Endothelial cell of umbilical vein (primary cell): ENCODE data around the gene ZNF516. TPM values are rescaled to one million over a fixed set of nuclear protein-coding genes. Genes with fewer than 3 reads are reported as not detected.

Experiments used
- BruUV-seq: library from RNA; stranded (reverse); fragments of 400-500 nt; replicated peaks from 2 replicates; lab custom pipeline; 2021; lab: Mats Ljungman, UMichigan
- CTCF ChIA-PET: fragments of 300-600, 350-600 bp; sonication (Branson Sonifier 250); formaldehyde crosslinking; loops from one replicate; lab custom pipeline; 2021; ENCODE audit warnings: antibody characterized with exemption, inconsistent platforms; lab: Charles Lee
- POLR2A ChIA-PET: fragments of 300-600, 350-600 bp; sonication (Branson Sonifier 250); formaldehyde crosslinking; loops from one replicate; lab custom pipeline; 2021; ENCODE audit warnings: antibody characterized with exemption, inconsistent platforms; lab: Charles Lee
- DNase-seq: peaks from one replicate; pipeline ENCODE4 v3.0.0-alpha.2; 2011; ENCODE audit warnings: low read depth, low spot score
- FAIRE-seq: peaks from 2 replicates; lab custom pipeline; 2011; peaks lifted over from hg19 to GRCh38; lab: Jason Lieb, UNC
- H2AFZ ChIP-seq: 2 replicates; pipeline ENCODE4 v1.6.0; 2012; ENCODE audit warnings: low read depth, low read length, control low read depth, inconsistent platforms
- H3K27ac ChIP-seq: 2 replicates; pipeline ENCODE4 v1.5.1; 2011; ENCODE audit warnings: low read depth, mild to moderate bottlenecking, control low read depth, low read length, moderate library complexity; ENCODE audit not compliant: insufficient read depth
- H3K27me3 ChIP-seq, 2 experiments: 2 replicates each; pipeline versions ENCODE4 v1.6.0 to v1.6.1; 2011; ENCODE audit warnings: low read length in 2 of 2, mixed read lengths in 1 of 2; ENCODE audit not compliant: control insufficient read depth in 2 of 2, insufficient read depth in 2 of 2
- H3K36me3 ChIP-seq, 2 experiments: 2 replicates in 1 of 2; 3 replicates in 1 of 2; pipeline ENCODE4 v1.5.1; 2011; ENCODE audit warnings: low read length in 2 of 2, mild to moderate bottlenecking in 1 of 2, moderate library complexity in 1 of 2; ENCODE audit not compliant: control insufficient read depth in 2 of 2, insufficient read depth in 2 of 2; ENCODE audit errors: extremely low read depth in 1 of 2
- H3K4me1 ChIP-seq: 3 replicates; pipeline ENCODE4 v1.5.1; 2011; ENCODE audit warnings: mild to moderate bottlenecking, low read length; ENCODE audit not compliant: control insufficient read depth, insufficient read depth; ENCODE audit errors: extremely low read depth
- H3K4me2 ChIP-seq: 2 replicates; pipeline ENCODE4 v1.6.1; 2011; ENCODE audit warnings: low read length, control low read depth, mixed read lengths; ENCODE audit not compliant: insufficient read depth
- H3K4me3 ChIP-seq, 3 experiments: fragments of 200-600 bp in 1 of 3; sonication (generic), shearing (Covaris generic) in 1 of 3; replicated peaks in 1 of 3; 2 replicates each; pipeline ENCODE4 v1.5.1; 2011 to 2016; ENCODE audit warnings: control low read depth in 3 of 3, low read length in 3 of 3, mild to moderate bottlenecking in 2 of 3, inconsistent platforms in 1 of 3, low read depth in 1 of 3, moderate library complexity in 1 of 3; ENCODE audit not compliant: insufficient read depth in 1 of 3
- H3K79me2 ChIP-seq: 2 replicates; pipeline ENCODE4 v1.6.0; 2012; ENCODE audit warnings: low read length, inconsistent platforms; ENCODE audit not compliant: control insufficient read depth, insufficient read depth
- H3K9ac ChIP-seq: replicated peaks from 2 replicates; pipeline ENCODE3; 2011; ENCODE audit warnings: low read length, control low read depth; ENCODE audit not compliant: insufficient read depth; ENCODE audit errors: extremely low read depth
- H3K9me1 ChIP-seq: replicated peaks from 3 replicates; pipeline ENCODE4 v1.6.0; 2011; ENCODE audit warnings: mild to moderate bottlenecking, low read length; ENCODE audit not compliant: control insufficient read depth, insufficient read depth; ENCODE audit errors: extremely low read depth
- H3K9me3 ChIP-seq: replicated peaks from 2 replicates; pipeline ENCODE4 v1.5.1; 2012; ENCODE audit warnings: low read length, inconsistent platforms; ENCODE audit not compliant: control insufficient read depth, insufficient read depth
- H4K20me1 ChIP-seq: replicated peaks from 2 replicates; pipeline ENCODE3; 2011; ENCODE audit warnings: mild to moderate bottlenecking, low read length; ENCODE audit not compliant: control insufficient read depth, insufficient read depth; ENCODE audit errors: extremely low read depth
- EZH2 ChIP-seq: IDR thresholded peaks from 2 replicates; pipeline ENCODE4 v1.6.1; 2012; ENCODE audit warnings: borderline replicate concordance, low read depth, mild to moderate bottlenecking, moderate library complexity, low read length, inconsistent platforms; ENCODE audit not compliant: severe bottlenecking
- FOS ChIP-seq: IDR thresholded peaks from 2 replicates; pipeline ENCODE4 v1.6.1; 2011; ENCODE audit warnings: mild to moderate bottlenecking, low read length, moderate library complexity, borderline replicate concordance; ENCODE audit not compliant: insufficient read depth
- GATA2 ChIP-seq: IDR thresholded peaks from 2 replicates; pipeline ENCODE4 v1.7.0; 2011; ENCODE audit warnings: low read depth, mild to moderate bottlenecking, moderate library complexity, mixed read lengths, low read length; ENCODE audit not compliant: insufficient read length, insufficient read depth
- MAX ChIP-seq: IDR thresholded peaks from 2 replicates; pipeline ENCODE4 v1.6.1; 2011; ENCODE audit not compliant: insufficient read depth, insufficient read length
- MYC ChIP-seq: IDR thresholded peaks from one replicate; pipeline ENCODE4 v1.6.1; 2011; ENCODE audit warnings: mild to moderate bottlenecking, low read depth, low read length
- POLR2A ChIP-seq: IDR thresholded peaks from 2 replicates; pipeline ENCODE4 v1.6.1; 2012; ENCODE audit warnings: low read depth, mild to moderate bottlenecking, control low read depth, low read length
- dilution Hi-C: fragments of 300-500 bp; cut with MboI; formaldehyde crosslinking; loops from one replicate; pipeline ENCODE4 v1.15.0; 2019; ENCODE audit warnings: low sequenced_read_pairs; ENCODE audit not compliant: extremely low pct_ligation_motif_present
- intact Hi-C: fragments of 100-400 bp; cut with micrococcal nuclease; formaldehyde crosslinking; loops from one replicate; pipeline ENCODE4 v1.10.0; 2022
- polyA plus RNA-seq, 4 experiments: library from polyadenylated mRNA; depleted of rRNA in 3 of 4; stranded (reverse) in 3 of 4; unstranded in 1 of 4; fragments of >200 nt; gene quantifications; 2 replicates each; pipeline versions ENCODE4 v1.2.1 to v1.2.3, GENCODE V29; 2011 to 2012; ENCODE audit warnings: missing spikeins in 1 of 4
- total RNA-seq: library from RNA; stranded (reverse); gene quantifications from 2 replicates; pipeline ENCODE4 v1.2.3, GENCODE V29; 2021
- TF ChIP-seq, protein P1 (sequence below), 2 donors: IDR thresholded peaks; 1 replicate in 1 of 2; 2 replicates in 1 of 2; pipeline ENCODE4 v1.5.1; 2011; ENCODE audit warnings: low read length in 2 of 2, mild to moderate bottlenecking in 2 of 2, moderate library complexity in 2 of 2, control low read depth in 1 of 2, inconsistent platforms in 1 of 2, low read depth in 1 of 2; ENCODE audit not compliant: insufficient read depth in 1 of 2; ENCODE audit errors: extremely low read depth in 1 of 2

Gene ZNF516
- total and polyA plus RNA-seq, 2 donors (not counting 3 experiments of a cell fraction or from before 2014, with no cell fraction given): 3.6 to 19.1 TPM

DNA sequence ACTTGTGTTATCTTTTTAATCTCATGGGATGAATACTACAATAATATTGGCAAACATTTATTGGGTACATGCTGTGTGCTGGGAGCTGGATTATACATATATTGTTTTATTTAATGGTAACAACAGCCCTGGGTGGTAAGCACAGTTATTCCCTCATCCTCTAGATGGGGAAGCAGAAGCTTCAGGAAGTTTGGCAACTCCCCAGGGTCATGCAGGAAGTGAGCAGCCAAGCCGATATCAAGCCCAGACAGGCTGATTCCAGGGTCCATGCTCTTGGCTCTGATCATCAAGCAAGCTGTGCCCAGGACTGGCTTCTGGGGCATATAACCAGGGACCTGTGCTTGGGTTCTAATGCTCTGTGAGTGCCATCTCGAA is 155.8 kb downstream of the ZNF516 start:
- CTCF ChIA-PET: no interaction called here
- no peak overlapping the region for H3K4me3 ChIP-seq
- no peaks in the 10 kb centered on the region for H3K79me2 ChIP-seq
- TF ChIP-seq EZH2 (no peak), POLR2A (no peak), MYC (no peak), GATA2 (no peak), FOS (no peak), MAX (no peak)
- TF ChIP-seq, protein P1, sequence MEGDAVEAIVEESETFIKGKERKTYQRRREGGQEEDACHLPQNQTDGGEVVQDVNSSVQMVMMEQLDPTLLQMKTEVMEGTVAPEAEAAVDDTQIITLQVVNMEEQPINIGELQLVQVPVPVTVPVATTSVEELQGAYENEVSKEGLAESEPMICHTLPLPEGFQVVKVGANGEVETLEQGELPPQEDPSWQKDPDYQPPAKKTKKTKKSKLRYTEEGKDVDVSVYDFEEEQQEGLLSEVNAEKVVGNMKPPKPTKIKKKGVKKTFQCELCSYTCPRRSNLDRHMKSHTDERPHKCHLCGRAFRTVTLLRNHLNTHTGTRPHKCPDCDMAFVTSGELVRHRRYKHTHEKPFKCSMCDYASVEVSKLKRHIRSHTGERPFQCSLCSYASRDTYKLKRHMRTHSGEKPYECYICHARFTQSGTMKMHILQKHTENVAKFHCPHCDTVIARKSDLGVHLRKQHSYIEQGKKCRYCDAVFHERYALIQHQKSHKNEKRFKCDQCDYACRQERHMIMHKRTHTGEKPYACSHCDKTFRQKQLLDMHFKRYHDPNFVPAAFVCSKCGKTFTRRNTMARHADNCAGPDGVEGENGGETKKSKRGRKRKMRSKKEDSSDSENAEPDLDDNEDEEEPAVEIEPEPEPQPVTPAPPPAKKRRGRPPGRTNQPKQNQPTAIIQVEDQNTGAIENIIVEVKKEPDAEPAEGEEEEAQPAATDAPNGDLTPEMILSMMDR (IDR thresholded peaks at IDR 0.05; ENCODE audit: extremely low read depth in 1 of 2, insufficient read depth in 1 of 2, low read depth in 1 of 2, low read length in 2 of 2): no peak
- H3K27me3 ChIP-seq: no peaks in the 10 kb centered on the region
- no peaks in the 10 kb centered on the region for H3K4me1 ChIP-seq
- H3K36me3 ChIP-seq: no peaks in the 10 kb centered on the region
- intact Hi-C loops (no loop called here), dilution Hi-C loops (no loop called here)
- DNase-seq (no peak), FAIRE-seq (no peak)
- no TSS peak for BruUV-seq
- no peak overlapping the region for H3K4me2 ChIP-seq
- no peak overlapping the region for H3K9ac ChIP-seq
- no peak overlapping the region for H2AFZ ChIP-seq
- no peaks in the 10 kb centered on the region for H3K9me1 ChIP-seq
- no peaks in the 10 kb centered on the region for H4K20me1 ChIP-seq
- H3K27ac ChIP-seq: no peak overlapping the region
- POLR2A ChIA-PET: no interaction called here
- H3K9me3 ChIP-seq: no peaks in the 10 kb centered on the region
